ENCODE results near the gene SMAD1.
A peak's percentile ranks its signal among the peaks of the same experiment; 100 is the strongest.

Gene SMAD1

DNA sequence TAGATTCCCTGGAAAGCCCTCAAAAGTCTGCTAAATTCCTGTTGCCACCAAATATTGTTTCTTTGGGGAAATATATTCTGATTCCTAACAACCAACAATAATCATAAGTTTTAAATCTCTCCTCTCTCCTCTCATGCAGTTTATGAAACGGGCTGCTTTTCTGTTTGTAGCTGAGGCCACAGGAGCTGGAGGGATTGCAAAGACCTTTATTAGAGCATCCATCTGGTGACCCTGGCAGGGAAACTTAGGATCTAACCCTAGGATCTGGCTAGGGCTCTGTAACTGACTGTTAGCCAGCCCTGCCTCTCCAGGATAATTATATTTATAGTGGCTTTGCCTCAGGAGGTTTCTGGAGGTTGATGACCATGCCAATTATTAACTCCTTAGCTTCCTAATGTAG lies 56.9 kb downstream of the SMAD1 start:
- no peak for TF ChIP-seq TSHZ2 (CRISPR knock-in tag; IDR thresholded peaks at IDR 0.05)
- no peak for TF ChIP-seq BACH2 (CRISPR knock-in tag; IDR thresholded peaks at IDR 0.05; ENCODE audit: borderline replicate concordance)
- no peak for TF ChIP-seq ZNF8 (CRISPR knock-in tag; IDR thresholded peaks at IDR 0.05)
- TF ChIP-seq ZNF70 (CRISPR knock-in tag; IDR thresholded peaks at IDR 0.05), result no peak
- no peak for TF ChIP-seq TCF4 (CRISPR knock-in tag; IDR thresholded peaks at IDR 0.05; ENCODE audit: borderline replicate concordance)
- no peak for TF ChIP-seq OSR1 (CRISPR knock-in tag; IDR thresholded peaks at IDR 0.05)
- no peak for TF ChIP-seq RARB (CRISPR knock-in tag; IDR thresholded peaks at IDR 0.05)
- no peak for TF ChIP-seq ZNF565 (CRISPR knock-in tag; conservative IDR thresholded peaks at IDR 0.05; ENCODE audit: low read depth)
- TF ChIP-seq, protein P1, sequence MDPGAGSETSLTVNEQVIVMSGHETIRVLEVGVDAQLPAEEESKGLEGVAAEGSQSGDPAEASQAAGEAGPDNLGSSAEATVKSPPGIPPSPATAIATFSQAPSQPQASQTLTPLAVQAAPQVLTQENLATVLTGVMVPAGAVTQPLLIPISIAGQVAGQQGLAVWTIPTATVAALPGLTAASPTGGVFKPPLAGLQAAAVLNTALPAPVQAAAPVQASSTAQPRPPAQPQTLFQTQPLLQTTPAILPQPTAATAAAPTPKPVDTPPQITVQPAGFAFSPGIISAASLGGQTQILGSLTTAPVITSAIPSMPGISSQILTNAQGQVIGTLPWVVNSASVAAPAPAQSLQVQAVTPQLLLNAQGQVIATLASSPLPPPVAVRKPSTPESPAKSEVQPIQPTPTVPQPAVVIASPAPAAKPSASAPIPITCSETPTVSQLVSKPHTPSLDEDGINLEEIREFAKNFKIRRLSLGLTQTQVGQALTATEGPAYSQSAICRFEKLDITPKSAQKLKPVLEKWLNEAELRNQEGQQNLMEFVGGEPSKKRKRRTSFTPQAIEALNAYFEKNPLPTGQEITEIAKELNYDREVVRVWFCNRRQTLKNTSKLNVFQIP (CRISPR knock-in tag; IDR thresholded peaks at IDR 0.05; ENCODE audit: borderline replicate concordance, low read depth), result no peak
- TF ChIP-seq ZC3H10 (CRISPR knock-in tag; IDR thresholded peaks at IDR 0.05), result no peak
- no peak for TF ChIP-seq GLIS3 (CRISPR knock-in tag; IDR thresholded peaks at IDR 0.05)
- TF ChIP-seq ESRRG (CRISPR knock-in tag; IDR thresholded peaks at IDR 0.05), result no peak
- TF ChIP-seq ZFP30 (CRISPR knock-in tag; IDR thresholded peaks at IDR 0.05), result no peak
- no peak for TF ChIP-seq TOX (CRISPR knock-in tag; IDR thresholded peaks at IDR 0.05; ENCODE audit: borderline replicate concordance)
- no peak for TF ChIP-seq CSRNP3 (CRISPR knock-in tag; IDR thresholded peaks at IDR 0.05)
- no peak for TF ChIP-seq CSDC2 (CRISPR knock-in tag; IDR thresholded peaks at IDR 0.05)
- no peak for TF ChIP-seq SNAI2 (CRISPR knock-in tag; IDR thresholded peaks at IDR 0.05)
- TF ChIP-seq ISL1 (CRISPR knock-in tag; IDR thresholded peaks at IDR 0.05), result no peak
- no peak for TF ChIP-seq CREB5 (CRISPR knock-in tag; IDR thresholded peaks at IDR 0.05; ENCODE audit: low read depth)
- no peak for TF ChIP-seq PPARA (CRISPR knock-in tag; IDR thresholded peaks at IDR 0.05; ENCODE audit: borderline replicate concordance)
- peak; percentile 25; the same call in 2 of the 3 replicates for ATAC-seq

GRCh38 chr4:145539671-145540070 lies 58.0 kb downstream of the SMAD1 start:
- ATAC-seq, result no peak

GRCh38 chr4:145540235-145540634 lies 58.6 kb downstream of the SMAD1 start:
- ATAC-seq, result no peak; the same call in 2 of the 3 replicates
- TF ChIP-seq CREB5 (CRISPR knock-in tag; IDR thresholded peaks at IDR 0.05; ENCODE audit: low read depth) (no peak), PATZ1 (CRISPR knock-in tag; IDR thresholded peaks at IDR 0.05; ENCODE audit: borderline replicate concordance) (no peak), ISL1 (CRISPR knock-in tag; IDR thresholded peaks at IDR 0.05) (peak; percentile 35; the same call in 1 of the 2 replicates)

More at GRCh38 chr4:145539671-145540070, 58.0 kb downstream of the SMAD1 start:
- TF ChIP-seq CSDC2 (CRISPR knock-in tag; IDR thresholded peaks at IDR 0.05), result no peak
